BLaER1 (cell line): Measurements from ENCODE around the gene MNAT1.
"Not testable (repeated sequence)": the region's sequence is repeated elsewhere in the genome, so short reads cannot be mapped to it uniquely, and the experiment has no call there.

ENCODE experiments used
- H3K27ac ChIP-seq: shearing (Covaris generic); formaldehyde crosslinking; 2 replicates; pipeline ENCODE4 v1.8.1; 2022
- H3K27me3 ChIP-seq: shearing (Covaris generic); formaldehyde crosslinking; 2 replicates; pipeline ENCODE4 v1.8.1; 2022
- H3K36me3 ChIP-seq: shearing (Covaris generic); formaldehyde crosslinking; 2 replicates; pipeline ENCODE4 v1.8.1; 2022
- H3K4me1 ChIP-seq: shearing (Covaris generic); formaldehyde crosslinking; 2 replicates; pipeline ENCODE4 v1.8.1; 2022
- H3K4me2 ChIP-seq: shearing (Covaris generic); formaldehyde crosslinking; 2 replicates; pipeline ENCODE4 v1.8.1; 2022
- H3K4me3 ChIP-seq: shearing (Covaris generic); formaldehyde crosslinking; 2 replicates; pipeline ENCODE4 v1.8.1; 2022
- H3K9ac ChIP-seq: shearing (Covaris generic); formaldehyde crosslinking; 2 replicates; pipeline ENCODE4 v1.8.1; 2022
- H3K9me3 ChIP-seq: shearing (Covaris generic); formaldehyde crosslinking; 2 replicates; pipeline ENCODE4 v1.8.1; 2022
- H4K20me1 ChIP-seq: shearing (Covaris generic); formaldehyde crosslinking; 2 replicates; pipeline ENCODE4 v1.8.1; 2022
- Cebpa-rat ChIP-seq: shearing (Covaris generic); IDR thresholded peaks from 2 replicates; pipeline ENCODE4 v1.8.1; 2022

The MNAT1 gene

GRCh38 chr14:60768602-60769001 is 34.0 kb downstream of the MNAT1 start:
- Histone ChIP-seq H4K20me1 (peaks cover 33% of the 10 kb centered on the region), H3K4me2 (no peak overlapping the region), H3K9ac (no peak overlapping the region), H3K4me3 (no peak overlapping the region), H3K4me1 (no peaks in the 10 kb centered on the region), H3K36me3 (no peaks in the 10 kb centered on the region), H3K27me3 (no peaks in the 10 kb centered on the region), H3K9me3 (no peaks in the 10 kb centered on the region), H3K27ac (no peak overlapping the region)
- TF ChIP-seq Cebpa-rat = no peak

- H3K4me3 ChIP-seq = no peak overlapping the region
- H3K9me3 ChIP-seq = no peaks in the 10 kb centered on the region
- peaks cover 34% of the 10 kb centered on the region for H4K20me1 ChIP-seq
- H3K4me2 ChIP-seq = no peak overlapping the region
- no peak for TF ChIP-seq Cebpa-rat
- no peaks in the 10 kb centered on the region for H3K4me1 ChIP-seq
- no peaks in the 10 kb centered on the region for H3K27me3 ChIP-seq
- H3K9ac ChIP-seq = no peak overlapping the region
- no peak overlapping the region for H3K27ac ChIP-seq
- no peaks in the 10 kb centered on the region for H3K36me3 ChIP-seq
Observed at GRCh38 chr14:60771117-60771516, 36.6 kb downstream of the MNAT1 start.

- Histone ChIP-seq H3K9ac (no peak overlapping the region), H3K4me1 (no peaks in the 10 kb centered on the region), H3K4me3 (no peak overlapping the region), H3K27me3 (no peaks in the 10 kb centered on the region), H3K9me3 (no peaks in the 10 kb centered on the region), H3K36me3 (no peaks in the 10 kb centered on the region), H3K4me2 (no peak overlapping the region), H4K20me1 (peaks cover 45% of the 10 kb centered on the region), H3K27ac (no peak overlapping the region)
- TF ChIP-seq Cebpa-rat = no peak
Observed at GRCh38 chr14:60773558-60773957, 39.0 kb downstream of the MNAT1 start.

DNA sequence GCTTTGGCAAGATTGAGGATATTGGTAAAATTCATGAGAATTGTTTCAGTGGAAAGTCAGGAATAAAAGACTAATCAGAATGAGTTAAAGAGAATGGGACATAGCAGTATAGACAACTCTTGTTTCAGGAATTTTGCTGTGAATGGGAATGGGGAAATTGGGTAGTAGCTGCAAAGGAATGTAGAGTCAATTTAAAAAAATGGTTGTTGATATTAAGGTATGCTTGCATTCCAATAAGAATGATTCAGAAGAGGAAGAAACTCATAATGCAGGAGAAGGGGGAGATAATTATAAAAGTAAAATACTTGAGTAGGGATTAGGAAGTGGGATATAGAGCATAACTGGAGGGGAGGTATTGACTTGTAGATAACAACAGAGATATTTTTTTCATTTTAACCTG is 40.7 kb downstream of the MNAT1 start:
- H3K4me3 ChIP-seq = no peak overlapping the region
- H3K36me3 ChIP-seq = no peaks in the 10 kb centered on the region
- TF ChIP-seq Cebpa-rat = no peak
- H3K4me1 ChIP-seq = no peaks in the 10 kb centered on the region
- no peak overlapping the region for H3K9ac ChIP-seq
- H3K27ac ChIP-seq = no peak overlapping the region
- no peaks in the 10 kb centered on the region for H3K27me3 ChIP-seq
- H3K4me2 ChIP-seq = no peak overlapping the region
- peaks cover 54% of the 10 kb centered on the region for H4K20me1 ChIP-seq
- no peaks in the 10 kb centered on the region for H3K9me3 ChIP-seq

- Histone ChIP-seq H3K36me3 (no peaks in the 10 kb centered on the region), H3K4me1 (no peaks in the 10 kb centered on the region), H4K20me1 (peaks cover 60% of the 10 kb centered on the region), H3K4me3 (no peak overlapping the region), H3K27ac (no peak overlapping the region), H3K9me3 (no peaks in the 10 kb centered on the region), H3K27me3 (no peaks in the 10 kb centered on the region), H3K4me2 (no peak overlapping the region), H3K9ac (no peak overlapping the region)
- TF ChIP-seq Cebpa-rat = no peak
Observed at GRCh38 chr14:60777856-60778578, 43.5 kb downstream of the MNAT1 start.

DNA sequence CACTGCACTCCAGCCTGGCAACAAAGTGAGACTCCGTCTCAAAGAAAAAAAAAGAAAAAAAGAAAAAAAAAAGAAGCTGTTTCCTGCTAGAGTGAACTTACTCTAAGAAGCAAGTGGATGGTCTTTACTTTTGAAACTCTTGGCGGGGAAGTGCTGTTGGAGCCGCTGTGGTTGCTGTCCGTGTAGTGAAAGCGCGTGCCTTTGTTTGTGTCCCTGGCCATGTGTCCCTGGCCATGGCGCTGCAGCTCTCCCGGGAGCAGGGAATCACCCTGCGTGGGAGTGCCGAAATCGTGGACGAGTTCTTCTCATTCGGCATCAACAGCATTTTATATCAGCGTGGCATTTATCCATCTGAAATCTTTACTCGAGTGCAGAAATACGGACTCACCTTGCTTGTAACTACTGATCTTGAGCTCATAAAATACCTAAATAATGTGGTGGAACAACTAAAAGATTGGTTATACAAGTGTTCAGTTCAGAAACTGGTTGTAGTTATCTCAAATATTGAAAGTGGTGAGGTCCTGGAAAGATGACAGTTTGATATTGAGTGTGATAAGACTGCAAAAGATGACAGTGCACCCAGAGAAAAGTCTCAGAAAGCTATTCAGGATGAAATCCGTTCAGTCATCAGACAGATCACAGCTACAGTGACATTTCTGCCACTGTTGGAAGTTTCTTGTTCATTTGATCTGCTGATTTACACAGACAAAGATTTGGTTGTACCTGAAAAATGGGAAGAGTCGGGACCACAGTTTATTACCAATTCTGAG is 45.4 kb downstream of the MNAT1 start:
- not testable (repeated sequence) for H3K27me3 ChIP-seq, H3K36me3 ChIP-seq, H3K4me3 ChIP-seq, H3K9me3 ChIP-seq, H3K4me1 ChIP-seq, H3K4me2 ChIP-seq, H3K9ac ChIP-seq, H3K27ac ChIP-seq
- H4K20me1 ChIP-seq = peaks cover 58% of the 10 kb centered on the region

GRCh38 chr14:60780558-60780957 is 46.0 kb downstream of the MNAT1 start:
- H3K27ac ChIP-seq, H3K4me3 ChIP-seq, H3K4me1 ChIP-seq, H3K9ac ChIP-seq, H3K27me3 ChIP-seq, H3K36me3 ChIP-seq, H3K9me3 ChIP-seq, H3K4me2 ChIP-seq: not testable (repeated sequence)
- peaks cover 52% of the 10 kb centered on the region for H4K20me1 ChIP-seq

- no peak overlapping the region for H3K4me2 ChIP-seq
- no peak for TF ChIP-seq Cebpa-rat
- no peaks in the 10 kb centered on the region for H3K27me3 ChIP-seq
- no peaks in the 10 kb centered on the region for H3K4me1 ChIP-seq
- no peaks in the 10 kb centered on the region for H3K9me3 ChIP-seq
- H3K36me3 ChIP-seq = peaks cover 11% of the 10 kb centered on the region; the same call in 1 of the 2 replicates
- H3K27ac ChIP-seq = no peak overlapping the region
- no peak overlapping the region for H3K4me3 ChIP-seq
- H4K20me1 ChIP-seq = peaks cover 18% of the 10 kb centered on the region; the same call in 1 of the 2 replicates
- H3K9ac ChIP-seq = no peak overlapping the region
Observed at GRCh38 chr14:60786905-60787304, 52.3 kb downstream of the MNAT1 start.

- Histone ChIP-seq H4K20me1 (peaks cover 4% of the 10 kb centered on the region; the same call in 1 of the 2 replicates), H3K4me3 (no peak overlapping the region), H3K9ac (no peak overlapping the region), H3K4me2 (no peak overlapping the region), H3K4me1 (no peaks in the 10 kb centered on the region), H3K9me3 (peaks cover 10% of the 10 kb centered on the region), H3K27me3 (no peaks in the 10 kb centered on the region), H3K36me3 (peaks cover 22% of the 10 kb centered on the region), H3K27ac (no peak overlapping the region)
- no peak for TF ChIP-seq Cebpa-rat
Observed at GRCh38 chr14:60789656-60790055, 55.1 kb downstream of the MNAT1 start.

DNA sequence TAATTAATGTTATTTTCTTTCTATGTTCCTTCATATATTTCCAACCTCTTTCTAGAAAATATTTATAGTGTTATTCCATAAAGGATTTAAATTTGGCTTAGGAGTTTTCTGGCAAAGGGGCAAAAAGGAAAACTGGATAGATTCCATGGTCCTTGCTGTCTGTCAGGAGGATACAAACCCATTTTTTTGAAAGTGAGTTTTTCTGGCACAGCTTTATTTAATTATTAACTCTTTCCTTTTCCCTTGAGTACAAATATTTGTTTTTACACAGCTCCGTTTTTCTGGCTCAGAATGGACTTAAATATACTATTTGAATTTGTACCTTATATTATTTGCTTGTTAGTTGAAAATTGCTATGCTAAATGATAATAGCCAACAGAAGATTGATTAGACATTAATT is 56.3 kb downstream of the MNAT1 start:
- Histone ChIP-seq H3K9ac (no peak overlapping the region), H3K4me3 (no peak overlapping the region), H3K36me3 (peaks cover 22% of the 10 kb centered on the region), H3K27ac (no peak overlapping the region), H3K27me3 (no peaks in the 10 kb centered on the region), H4K20me1 (peaks cover 7% of the 10 kb centered on the region), H3K4me2 (no peak overlapping the region), H3K4me1 (no peaks in the 10 kb centered on the region), H3K9me3 (peaks cover 10% of the 10 kb centered on the region)
- TF ChIP-seq Cebpa-rat = no peak
